Left lung (tissue), 10 donors: ENCODE data around the gene TPK1. TPM values are rescaled to one million over a fixed set of nuclear protein-coding genes. Genes with fewer than 3 reads are reported as not detected.
A peak's percentile ranks its signal among the peaks of the same experiment; 100 is the strongest.

Experiments
- ATAC-seq: fragments of 200-7000 bp; cut with Tn5 transposase; one replicate; pipeline ENCODE4 v1.9.1; 2020; ENCODE audit warnings: moderate library complexity
- DNase-seq, 4 donors: peaks; one replicate each; pipeline ENCODE4 v3.0.0-alpha.2; 2013 to 2020
- H3K27ac ChIP-seq, 2 donors: fragments of 200-600 bp; sonication (generic) in 1 of 2; one replicate each; pipeline versions ENCODE4 v1.5.0 to v1.8.0; 2020 to 2021
- H3K27me3 ChIP-seq, 2 donors: fragments of 200-600 bp; sonication (generic) in 1 of 2; one replicate each; pipeline versions ENCODE4 v1.5.0 to v1.8.0; 2020 to 2021
- H3K36me3 ChIP-seq, 2 donors: fragments of 200-600 bp; sonication (generic) in 1 of 2; one replicate each; pipeline versions ENCODE4 v1.5.0 to v1.8.0; 2020 to 2021
- H3K4me1 ChIP-seq, 2 donors: fragments of 200-600 bp; one replicate each; pipeline ENCODE4 v1.8.0; 2021
- H3K4me3 ChIP-seq, 2 donors: fragments of 200-600 bp; sonication (generic) in 1 of 2; one replicate each; pipeline versions ENCODE4 v1.5.0 to v1.8.0; 2020 to 2021; ENCODE audit warnings: mild to moderate bottlenecking in 1 of 2
- H3K9me3 ChIP-seq, 2 donors: fragments of 200-600 bp; sonication (generic) in 1 of 2; one replicate each; pipeline versions ENCODE4 v1.5.0 to v1.8.0; 2020 to 2021
- CTCF ChIP-seq, 2 donors: fragments of 200-600 bp; sonication (generic) in 1 of 2; IDR thresholded peaks; one replicate each; pipeline versions ENCODE4 v1.5.0 to v1.8.0; 2021; ENCODE audit warnings: antibody characterized with exemption in 2 of 2
- intact Hi-C, 2 donors: fragments of 100-400 bp; cut with DNase I; formaldehyde crosslinking; loops; one replicate each; pipeline versions ENCODE4 v1.11.2 to v1.14.2; 2022
- polyA plus RNA-seq, 6 donors: library from polyadenylated mRNA; unstranded; fragments of 120-200 nt; gene quantifications; one replicate each; pipeline ENCODE4 v1.2.1, GENCODE V29; 2013; ENCODE audit not compliant: insufficient read length in 6 of 6
- total RNA-seq, 2 donors: library from RNA; stranded (reverse); fragmentation: NEBNext Ultra II Directional; extraction: Animal tissue kit (Norgen Biotek cat#: 25700); gene quantifications; one replicate each; pipeline ENCODE4 v1.2.1, GENCODE V29; 2021
- donor health status: DM: no; HTN: yes; CAD: no.
- donor health status: DM: no; HTN: no; CAD: no.

Gene TPK1
- total and polyA plus RNA-seq, 8 donors = 4.1 to 15.5 (median 4.8) TPM

GRCh38 chr7:144594580-144594979, 241.3 kb downstream of the TPK1 start:
- Histone ChIP-seq H3K4me3 (no peak overlapping the region), H3K27me3 (no peaks in the 10 kb centered on the region), H3K36me3 (no peaks in the 10 kb centered on the region), H3K4me1 (no peaks in the 10 kb centered on the region), H3K9me3 (peaks cover 4 to 40% of the 10 kb centered on the region in 2 donors), H3K27ac (no peak overlapping the region)
- TF ChIP-seq CTCF (IDR thresholded peaks at IDR 0.05) = no peak
- DNase-seq (no peak), ATAC-seq (no peak)
- intact Hi-C loops = no loop called here

- DNase-seq (peak in 1 of 4 donors; percentile 28), ATAC-seq (peak; percentile 77)
- intact Hi-C loops = no loop called here
- Histone ChIP-seq H3K27me3 (no peaks in the 10 kb centered on the region), H3K4me3 (no peak overlapping the region), H3K4me1 (no peaks in the 10 kb centered on the region), H3K9me3 (peaks cover 0 to 10% of the 10 kb centered on the region in 2 donors), H3K36me3 (no peaks in the 10 kb centered on the region), H3K27ac (no peak overlapping the region)
- no peak for TF ChIP-seq CTCF (IDR thresholded peaks at IDR 0.05)
These were observed 247.2 kb downstream of the TPK1 start for GRCh38 chr7:144588559-144589051.

GRCh38 chr7:144587701-144588100, 248.2 kb downstream of the TPK1 start:
- no peak for ATAC-seq
- Histone ChIP-seq H3K36me3 (no peaks in the 10 kb centered on the region), H3K4me1 (no peaks in the 10 kb centered on the region), H3K4me3 (no peak overlapping the region), H3K27ac (no peak overlapping the region), H3K27me3 (no peaks in the 10 kb centered on the region), H3K9me3 (peaks cover 0 to 2% of the 10 kb centered on the region in 2 donors)
- no peak for TF ChIP-seq CTCF (IDR thresholded peaks at IDR 0.05)
- no peak for DNase-seq
- intact Hi-C loops = no loop called here

GRCh38 chr7:144584726-144585125, 251.1 kb downstream of the TPK1 start:
- no peak for TF ChIP-seq CTCF (IDR thresholded peaks at IDR 0.05)
- intact Hi-C loops = no loop called here

GRCh38 chr7:144579687-144580086, 256.2 kb downstream of the TPK1 start:
- Histone ChIP-seq H3K4me3 (no peak overlapping the region), H3K9me3 (no peaks in the 10 kb centered on the region), H3K27me3 (no peaks in the 10 kb centered on the region), H3K27ac (no peak overlapping the region), H3K36me3 (no peaks in the 10 kb centered on the region), H3K4me1 (no peaks in the 10 kb centered on the region)
- no peak for DNase-seq
- no peak for TF ChIP-seq CTCF (IDR thresholded peaks at IDR 0.05)
- intact Hi-C loops = no loop called here
- no peak for ATAC-seq

More at GRCh38 chr7:144584726-144585125, 251.1 kb downstream of the TPK1 start:
- Histone ChIP-seq H3K27ac (no peak overlapping the region), H3K4me1 (no peaks in the 10 kb centered on the region), H3K4me3 (no peak overlapping the region), H3K27me3 (no peaks in the 10 kb centered on the region), H3K36me3 (no peaks in the 10 kb centered on the region), H3K9me3 (no peaks in the 10 kb centered on the region)
- ATAC-seq (no peak), DNase-seq (no peak)
